ENCODE results near the gene XRCC4.

DNA sequence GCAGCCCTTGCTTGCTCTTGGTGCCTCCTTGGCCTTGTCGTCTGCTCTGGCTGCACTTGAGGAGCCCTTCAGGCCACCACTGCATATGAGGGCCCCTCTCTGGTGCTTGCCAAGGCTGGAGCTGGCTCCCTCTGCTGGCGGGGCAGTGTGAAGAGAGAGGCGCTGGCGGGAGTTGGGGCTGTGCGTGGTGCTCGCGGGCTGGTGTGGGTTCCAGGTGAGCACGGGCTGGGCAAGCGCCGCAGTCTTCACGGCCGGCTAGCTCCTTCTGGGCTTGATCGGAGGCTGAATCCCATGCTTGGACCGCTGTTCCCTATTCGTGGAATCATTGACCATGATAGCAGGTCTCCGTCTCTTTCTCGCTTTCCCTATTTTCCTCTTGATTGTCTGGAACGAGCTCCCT, 56.5 kb downstream of the XRCC4 start:
- no peak for TF ChIP-seq POLR2AphosphoS5 (IDR thresholded peaks at IDR 0.05; ENCODE audit: low read depth, low read length)
- no peak for TF ChIP-seq POLR2A (IDR thresholded peaks at IDR 0.05; ENCODE audit: low read depth, low read length)
- TF ChIP-seq TAF1 (IDR thresholded peaks at IDR 0.05; ENCODE audit: low read depth, low read length) = no peak
- TF ChIP-seq POU2F2 (IDR thresholded peaks at IDR 0.05; ENCODE audit: low read depth, low read length) = no peak

Measured in GM12891 (cell line).